Left forelimb (tissue), 1 donor: ENCODE results near the gene DMD.

Experiments used
- DNase-seq: peaks from one replicate; pipeline ENCODE4 v3.0.0-alpha.2; 2018; ENCODE audit warnings: low spot score

DMD gene

GRCh38 chrX:31706466-31706865 lies 1504.9 kb downstream of the DMD start:
- no peak for DNase-seq

GRCh38 chrX:31705816-31706215 lies 1505.5 kb downstream of the DMD start:
- no peak for DNase-seq

GRCh38 chrX:31704938-31705337 lies 1506.4 kb downstream of the DMD start:
- no peak for DNase-seq

GRCh38 chrX:31702222-31702621 lies 1509.1 kb downstream of the DMD start:
- DNase-seq, result no peak

- no peak for DNase-seq
These were observed 1513.9 kb downstream of the DMD start for GRCh38 chrX:31697294-31697916.

GRCh38 chrX:31679861-31680260 lies 1531.5 kb downstream of the DMD start:
- no peak for DNase-seq

GRCh38 chrX:31670245-31670644 lies 1541.1 kb downstream of the DMD start:
- DNase-seq, result no peak

- DNase-seq, result no peak
These were observed 1545.9 kb downstream of the DMD start for GRCh38 chrX:31665454-31665853.

- DNase-seq, result no peak
These were observed 1548.2 kb downstream of the DMD start for GRCh38 chrX:31663172-31663571.

GRCh38 chrX:31661280-31661810 lies 1550.0 kb downstream of the DMD start:
- no peak for DNase-seq

GRCh38 chrX:31658360-31658759 lies 1553.0 kb downstream of the DMD start:
- no peak for DNase-seq

- DNase-seq, result no peak
These were observed 1555.3 kb downstream of the DMD start for GRCh38 chrX:31656013-31656412.

- DNase-seq, result no peak
These were observed 1557.9 kb downstream of the DMD start for GRCh38 chrX:31653422-31653821.

GRCh38 chrX:31652650-31653049 lies 1558.7 kb downstream of the DMD start:
- no peak for DNase-seq

GRCh38 chrX:31649201-31649600 lies 1562.1 kb downstream of the DMD start:
- no peak for DNase-seq

GRCh38 chrX:31633349-31633748 lies 1578.0 kb downstream of the DMD start:
- no peak for DNase-seq

GRCh38 chrX:31629195-31629594 lies 1582.2 kb downstream of the DMD start:
- DNase-seq, result no peak

GRCh38 chrX:31609130-31609529 lies 1602.2 kb downstream of the DMD start:
- no peak for DNase-seq

GRCh38 chrX:31608638-31609037 lies 1602.7 kb downstream of the DMD start:
- no peak for DNase-seq

GRCh38 chrX:31606771-31607170 lies 1604.6 kb downstream of the DMD start:
- DNase-seq, result no peak

- no peak for DNase-seq
These were observed 1606.6 kb downstream of the DMD start for GRCh38 chrX:31604629-31605221.

- no peak for DNase-seq
These were observed 1607.8 kb downstream of the DMD start for GRCh38 chrX:31603411-31604120.

GRCh38 chrX:31600823-31601222 lies 1610.5 kb downstream of the DMD start:
- DNase-seq, result no peak
